Central memory CD8-positive, alpha-beta T cell (primary cell): ENCODE data around the gene DPP3.
A peak's percentile ranks its signal among the peaks of the same experiment; 100 is the strongest.

Experiments
- ATAC-seq: fragments of 150-1000 bp; cut with Tn5 transposase; replicated peaks from 2 replicates; pipeline ENCODE4 v1.10.0; 2022; ENCODE audit warnings: mild to moderate bottlenecking, moderate FRiP score, moderate number of reproducible peaks; ENCODE audit not compliant: poor library complexity, severe bottlenecking; ENCODE audit errors: extremely low read depth
- DNase-seq, 2 donors: peaks; one replicate each; pipeline ENCODE4 v3.0.0; 2021; ENCODE audit warnings: low spot score in 2 of 2
- H3K27ac Mint-ChIP-seq: one replicate; pipeline ENCODE4 v1.8.0; 2022; ENCODE audit warnings: low read depth, mild to moderate bottlenecking, moderate library complexity, mixed read lengths
- H3K27me3 Mint-ChIP-seq: one replicate; pipeline ENCODE4 v1.8.0; 2022; ENCODE audit warnings: mixed read lengths
- H3K36me3 Mint-ChIP-seq: one replicate; pipeline ENCODE4 v1.8.0; 2022; ENCODE audit warnings: mild to moderate bottlenecking, moderate library complexity, mixed read lengths; ENCODE audit not compliant: insufficient read depth
- H3K4me1 Mint-ChIP-seq: one replicate; pipeline ENCODE4 v1.8.0; 2022; ENCODE audit warnings: mixed read lengths
- H3K4me3 Mint-ChIP-seq: one replicate; pipeline ENCODE4 v1.8.0; 2022; ENCODE audit warnings: mild to moderate bottlenecking, moderate library complexity, mixed read lengths
- H3K9me3 Mint-ChIP-seq: one replicate; pipeline ENCODE4 v1.8.0; 2022; ENCODE audit warnings: mixed read lengths

The DPP3 gene

DNA sequence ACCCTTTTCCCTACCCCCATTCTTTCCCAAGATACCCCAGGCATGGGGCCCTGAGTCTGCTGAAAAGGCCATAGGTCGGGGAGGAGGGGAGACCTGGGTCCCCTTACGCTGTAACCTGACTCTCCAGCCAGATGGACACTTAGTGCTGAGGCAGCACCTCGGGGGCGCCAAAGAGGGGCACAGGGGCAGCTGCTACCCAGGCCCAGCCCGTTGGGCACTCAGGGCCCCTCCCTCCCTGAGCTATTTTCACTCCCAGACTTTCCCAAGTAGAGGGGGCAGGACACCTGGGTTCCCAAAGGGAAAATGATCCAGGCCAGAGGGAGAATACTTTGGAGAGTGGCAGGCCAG is 67.4 kb downstream of the DPP3 start:
- H3K36me3 Mint-ChIP-seq, result peaks cover 2% of the 10 kb centered on the region
- no peak overlapping the region for H3K27ac Mint-ChIP-seq
- peaks cover 27% of the 10 kb centered on the region for H3K4me1 Mint-ChIP-seq
- no peaks in the 10 kb centered on the region for H3K9me3 Mint-ChIP-seq
- no peaks in the 10 kb centered on the region for H3K27me3 Mint-ChIP-seq
- DNase-seq, result no peak
- no peak for ATAC-seq
- H3K4me3 Mint-ChIP-seq, result peak overlapping the region; percentile 82

DNA sequence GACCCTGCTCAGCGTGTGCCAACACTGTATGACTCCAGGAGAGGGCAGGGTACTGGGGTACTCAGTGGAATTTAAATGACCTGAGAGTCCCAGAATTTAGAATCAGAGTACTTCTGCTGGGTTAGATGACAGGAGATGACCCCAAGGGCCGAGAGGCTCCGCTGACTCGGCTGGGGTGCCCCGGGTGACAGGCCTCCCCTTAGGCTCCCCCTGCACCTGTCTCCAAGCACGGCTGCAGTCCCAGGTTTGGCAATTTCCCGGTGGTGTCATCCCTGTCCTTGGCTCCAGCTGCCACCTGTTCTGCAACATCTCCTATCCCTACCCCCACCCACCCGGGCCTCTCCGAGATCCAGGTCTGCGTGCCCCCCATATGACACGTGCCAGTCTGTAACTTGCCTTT is 67.8 kb downstream of the DPP3 start:
- H3K9me3 Mint-ChIP-seq, result no peaks in the 10 kb centered on the region
- peaks cover 23% of the 10 kb centered on the region for H3K4me1 Mint-ChIP-seq
- no peak overlapping the region for H3K4me3 Mint-ChIP-seq
- no peaks in the 10 kb centered on the region for H3K27me3 Mint-ChIP-seq
- DNase-seq (no peak), ATAC-seq (no peak)
- H3K27ac Mint-ChIP-seq, result no peak overlapping the region
- H3K36me3 Mint-ChIP-seq, result peaks cover 1% of the 10 kb centered on the region

DNA sequence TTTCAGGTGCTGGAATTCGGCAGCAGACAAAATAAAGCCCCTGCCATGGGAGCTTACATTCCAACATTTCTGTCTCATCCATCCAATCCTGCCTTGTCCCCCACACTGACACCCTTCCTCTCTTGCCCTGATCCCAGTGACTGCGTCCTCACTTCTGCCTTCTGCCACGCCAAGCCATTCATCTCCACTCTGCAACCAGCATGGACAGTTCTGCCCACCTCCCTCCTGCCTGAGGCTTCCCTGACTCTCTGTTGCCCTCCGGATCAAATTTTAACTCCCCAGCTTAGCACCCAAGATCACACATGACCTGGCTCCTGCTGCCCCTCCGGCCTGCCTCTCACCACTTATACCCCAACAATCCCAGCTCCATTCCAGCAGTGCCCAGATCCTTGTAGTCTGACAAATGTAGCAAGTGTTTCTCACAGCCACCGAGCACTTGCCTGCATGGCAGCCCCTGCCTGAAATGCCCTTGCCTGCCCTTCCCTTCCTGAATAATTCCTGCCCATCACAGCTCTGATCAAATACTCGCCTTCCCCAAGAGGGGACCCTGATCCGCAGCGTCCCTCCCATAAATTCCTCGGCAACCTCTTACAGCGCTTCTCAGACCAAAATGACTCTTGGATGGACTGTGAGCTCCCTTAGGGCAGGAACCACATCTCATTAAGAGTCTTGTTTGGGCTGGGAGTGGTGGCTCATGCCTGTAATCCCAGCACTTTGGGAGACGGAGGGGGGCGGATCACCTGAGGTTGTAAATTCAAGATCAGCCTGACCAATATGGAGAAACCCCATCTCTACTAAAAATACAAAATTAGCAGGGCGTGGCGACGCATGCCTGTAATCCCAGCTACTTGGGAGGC is 68.8 kb downstream of the DPP3 start:
- H3K27ac Mint-ChIP-seq, result no peak overlapping the region
- no peak for ATAC-seq
- H3K4me1 Mint-ChIP-seq, result peaks cover 13% of the 10 kb centered on the region
- H3K27me3 Mint-ChIP-seq, result no peaks in the 10 kb centered on the region
- no peaks in the 10 kb centered on the region for H3K9me3 Mint-ChIP-seq
- H3K36me3 Mint-ChIP-seq, result peaks cover 1% of the 10 kb centered on the region
- no peak for DNase-seq
- H3K4me3 Mint-ChIP-seq, result peak overlapping the region; percentile 8

DNA sequence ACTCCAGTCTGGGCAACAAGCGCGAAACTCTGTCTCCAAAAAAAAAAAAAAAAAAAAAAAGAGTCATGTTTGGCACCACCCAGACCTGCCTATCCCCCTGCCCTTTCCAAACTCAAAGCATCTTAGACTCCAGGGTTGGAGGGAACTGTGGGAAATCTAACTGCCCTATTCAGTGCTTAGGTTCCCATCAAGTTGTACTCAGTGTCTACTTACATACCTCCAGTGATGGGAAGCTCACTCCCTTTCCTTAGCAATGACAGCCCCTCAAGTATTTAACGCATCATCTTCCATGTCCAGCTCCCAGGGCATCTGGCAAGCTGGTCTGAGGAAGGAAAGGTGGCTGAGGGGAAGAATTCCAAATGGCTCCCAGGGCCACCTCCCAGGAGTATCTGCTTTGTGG is 69.5 kb downstream of the DPP3 start:
- ATAC-seq (no peak), DNase-seq (no peak)
- Mint-ChIP-seq H3K4me1 (peaks cover 7% of the 10 kb centered on the region), H3K27me3 (no peaks in the 10 kb centered on the region), H3K36me3 (peaks cover 1% of the 10 kb centered on the region), H3K27ac (no peak overlapping the region), H3K9me3 (no peaks in the 10 kb centered on the region), H3K4me3 (no peak overlapping the region)

DNA sequence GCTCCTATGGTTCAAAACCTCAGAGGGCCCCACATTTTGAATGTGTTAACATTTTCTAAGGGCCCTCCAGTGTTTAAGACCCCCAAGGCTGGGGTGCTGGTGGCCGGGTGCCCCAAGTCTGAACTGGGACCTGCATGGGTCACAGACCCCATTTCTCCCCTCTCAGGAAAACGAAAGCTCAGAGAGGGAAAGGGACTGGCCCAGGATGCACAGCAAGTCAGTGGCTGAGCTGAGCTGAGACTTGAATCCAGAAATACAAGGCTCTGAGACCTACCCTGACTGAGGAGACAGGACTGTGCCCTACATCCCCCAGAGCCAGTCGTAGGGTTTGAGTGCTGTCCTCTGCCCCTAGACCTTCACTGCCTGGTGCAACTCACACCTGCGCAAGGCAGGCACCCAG is 70.7 kb downstream of the DPP3 start:
- Mint-ChIP-seq H3K4me1 (no peaks in the 10 kb centered on the region), H3K27ac (no peak overlapping the region), H3K36me3 (peaks cover under 1% of the 10 kb centered on the region), H3K9me3 (no peaks in the 10 kb centered on the region), H3K27me3 (no peaks in the 10 kb centered on the region), H3K4me3 (no peak overlapping the region)
- ATAC-seq (no peak), DNase-seq (no peak)

DNA sequence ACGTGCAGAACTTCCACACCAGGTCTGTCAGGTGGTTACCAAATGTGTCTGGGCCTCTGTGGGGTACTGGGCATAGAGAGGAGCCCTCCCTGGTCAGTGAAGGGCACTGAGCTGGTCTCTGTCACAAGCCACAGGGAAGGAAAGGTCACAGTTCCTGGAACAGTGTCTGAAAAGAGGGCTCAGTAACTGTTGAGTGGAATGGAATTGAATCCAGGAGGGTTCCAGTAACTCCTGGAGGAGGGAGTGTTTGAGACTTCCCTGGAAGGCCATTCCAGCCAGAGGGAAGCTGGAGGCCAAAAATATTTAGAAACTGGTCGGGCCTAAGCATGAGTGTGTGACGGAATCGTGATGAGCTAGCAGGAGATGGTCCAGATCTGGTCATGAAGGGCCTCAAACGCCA is 74.4 kb downstream of the DPP3 start:
- Mint-ChIP-seq H3K4me1 (no peaks in the 10 kb centered on the region), H3K36me3 (no peaks in the 10 kb centered on the region), H3K27me3 (no peaks in the 10 kb centered on the region), H3K27ac (no peak overlapping the region), H3K4me3 (no peak overlapping the region), H3K9me3 (no peaks in the 10 kb centered on the region)
- no peak for DNase-seq
- no peak for ATAC-seq

DNA sequence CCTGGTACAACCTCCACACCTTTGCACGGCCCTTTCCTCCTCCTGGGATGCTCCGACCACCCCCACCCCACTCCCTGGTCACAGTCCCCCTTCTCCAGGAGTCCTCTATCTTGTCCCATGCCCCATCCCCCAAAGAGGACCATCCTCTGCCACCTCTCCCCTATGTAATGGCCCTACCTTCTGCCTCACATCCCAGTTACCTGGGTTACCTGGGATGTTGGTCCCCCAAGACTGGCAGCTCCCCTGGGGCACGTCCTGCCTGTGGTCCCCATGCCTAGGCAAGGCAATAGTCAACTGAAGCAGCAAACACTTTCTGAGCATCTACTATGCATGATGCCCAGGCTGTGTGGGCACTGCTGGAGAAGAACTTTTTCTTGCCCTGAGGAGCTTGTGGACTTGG is 75.2 kb downstream of the DPP3 start:
- Mint-ChIP-seq H3K36me3 (no peaks in the 10 kb centered on the region), H3K27ac (no peak overlapping the region), H3K27me3 (no peaks in the 10 kb centered on the region)

DNA sequence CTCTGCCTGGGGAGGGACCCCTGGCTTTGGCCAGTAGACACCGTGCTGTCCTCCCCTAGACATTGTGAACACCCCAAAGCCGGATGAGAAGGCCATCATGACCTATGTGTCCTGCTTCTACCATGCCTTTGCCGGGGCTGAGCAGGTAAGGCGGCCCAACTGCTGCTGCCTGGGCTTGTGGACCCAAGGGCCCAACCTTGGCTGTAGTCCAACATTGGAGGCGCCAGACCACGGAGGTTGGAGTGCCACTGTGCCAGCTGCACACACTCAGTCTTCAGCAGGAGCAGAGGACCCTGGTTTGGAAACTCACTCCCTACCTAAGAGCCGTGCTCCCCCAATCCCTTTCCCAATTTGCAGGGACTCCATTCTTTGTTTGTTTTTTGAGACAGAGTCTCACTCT is 75.9 kb downstream of the DPP3 start:
- H3K4me3 Mint-ChIP-seq, result no peak overlapping the region
- H3K27ac Mint-ChIP-seq, result no peak overlapping the region
- no peaks in the 10 kb centered on the region for H3K36me3 Mint-ChIP-seq
- no peaks in the 10 kb centered on the region for H3K27me3 Mint-ChIP-seq
- H3K9me3 Mint-ChIP-seq, result no peaks in the 10 kb centered on the region
- DNase-seq (no peak), ATAC-seq (no peak)
- no peaks in the 10 kb centered on the region for H3K4me1 Mint-ChIP-seq

More for the DNA sequence above, 75.2 kb downstream of the DPP3 start:
- ATAC-seq, result no peak
- no peaks in the 10 kb centered on the region for H3K9me3 Mint-ChIP-seq
- no peak for DNase-seq
- no peak overlapping the region for H3K4me3 Mint-ChIP-seq
- H3K4me1 Mint-ChIP-seq, result no peaks in the 10 kb centered on the region

DNA sequence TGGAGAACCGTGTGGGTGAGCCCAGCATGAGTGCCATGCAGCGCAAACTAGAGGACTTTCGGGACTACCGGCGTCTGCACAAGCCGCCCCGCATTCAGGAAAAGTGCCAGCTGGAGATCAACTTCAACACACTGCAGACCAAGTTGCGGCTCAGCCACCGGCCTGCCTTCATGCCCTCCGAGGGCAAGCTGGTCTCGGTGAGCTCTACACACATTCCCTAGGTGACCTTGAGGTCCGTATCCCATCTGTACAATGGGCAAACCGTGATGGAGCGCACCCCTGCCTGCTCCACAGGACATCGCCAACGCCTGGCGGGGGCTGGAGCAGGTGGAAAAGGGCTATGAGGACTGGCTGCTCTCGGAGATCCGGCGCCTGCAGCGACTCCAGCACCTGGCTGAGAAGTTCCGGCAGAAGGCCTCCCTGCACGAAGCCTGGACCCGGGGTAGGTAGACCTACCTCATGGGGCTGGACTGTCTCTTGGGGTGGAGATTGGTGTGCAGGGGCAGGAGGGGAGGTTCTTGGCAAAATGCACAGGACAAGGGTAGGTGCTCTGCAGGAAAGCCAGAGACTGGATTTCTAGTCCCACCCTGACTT is 77.6 kb downstream of the DPP3 start:
- H3K36me3 Mint-ChIP-seq, result no peaks in the 10 kb centered on the region

More for the DNA sequence above, 77.6 kb downstream of the DPP3 start:
- no peaks in the 10 kb centered on the region for H3K27me3 Mint-ChIP-seq
- no peaks in the 10 kb centered on the region for H3K4me1 Mint-ChIP-seq
- no peaks in the 10 kb centered on the region for H3K9me3 Mint-ChIP-seq
- DNase-seq, result no peak
- no peak overlapping the region for H3K27ac Mint-ChIP-seq
- no peak overlapping the region for H3K4me3 Mint-ChIP-seq
- no peak for ATAC-seq
